SU-DHL-6 (cell line): ENCODE data around the gene DAPK2.

Experiments
- H2AFZ ChIP-seq: fragments of 200-600 bp; sonication (generic); 2 replicates; pipeline ENCODE4 v1.6.1; 2014; ENCODE audit warnings: low read depth, mild to moderate bottlenecking, moderate library complexity, mixed read lengths, antibody characterized with exemption, low read length; ENCODE audit not compliant: severe bottlenecking
- H3F3A ChIP-seq: fragments of 200-600 bp; shearing (Covaris generic); 2 replicates; pipeline ENCODE4 v1.6.0; 2016; ENCODE audit warnings: antibody characterized with exemption, mild to moderate bottlenecking; ENCODE audit not compliant: insufficient read depth
- H3K27ac ChIP-seq: fragments of 200-600 bp; sonication (generic); 2 replicates; pipeline ENCODE4 v1.5.1; 2016; ENCODE audit warnings: low read depth, mild to moderate bottlenecking, low read length, moderate library complexity, mixed read lengths
- H3K27me3 ChIP-seq: fragments of 200-600 bp; sonication (generic), shearing (Covaris generic); 2 replicates; pipeline ENCODE4 v1.6.0; 2014; ENCODE audit warnings: mild to moderate bottlenecking, low read length
- H3K36me3 ChIP-seq: fragments of 200-600 bp; sonication (generic); 2 replicates; pipeline ENCODE4 v1.6.1; 2014; ENCODE audit warnings: mild to moderate bottlenecking, low read length, mixed read lengths
- H3K4me2 ChIP-seq: fragments of 300-600, 200-600 bp; shearing (Covaris generic), sonication (generic); 2 replicates; pipeline ENCODE4 v1.6.0; 2014; ENCODE audit warnings: low read length, low read depth, mild to moderate bottlenecking; ENCODE audit not compliant: poor library complexity, severe bottlenecking
- H3K4me3 ChIP-seq: fragments of 200-600 bp; sonication (generic); 2 replicates; pipeline ENCODE4 v1.5.1; 2014; ENCODE audit warnings: antibody characterized with exemption, low read length, mild to moderate bottlenecking, mixed read lengths; ENCODE audit not compliant: insufficient read depth, poor library complexity, severe bottlenecking
- H3K79me2 ChIP-seq: fragments of 200-600 bp; sonication (generic); 2 replicates; pipeline ENCODE4 v1.6.1; 2014; ENCODE audit warnings: mild to moderate bottlenecking, low read length, moderate library complexity; ENCODE audit not compliant: insufficient read depth
- H3K9ac ChIP-seq: fragments of 200-600 bp; sonication (generic); 2 replicates; pipeline ENCODE4 v1.7.0; 2014; ENCODE audit warnings: mild to moderate bottlenecking, low read length
- H3K9me2 ChIP-seq: fragments of 200-600 bp; sonication (generic); replicated peaks from 2 replicates; pipeline ENCODE4 v1.6.1; 2014; ENCODE audit warnings: low read length; ENCODE audit not compliant: insufficient read depth
- H3K9me3 ChIP-seq: fragments of 200-600 bp; sonication (generic); 2 replicates; pipeline ENCODE4 v1.6.1; 2014; ENCODE audit warnings: low read length, mixed read lengths; ENCODE audit not compliant: insufficient read depth
- H4K20me1 ChIP-seq: fragments of 200-600 bp; sonication (generic); 2 replicates; pipeline ENCODE4 v1.6.1; 2014; ENCODE audit warnings: low read depth, mild to moderate bottlenecking, antibody characterized with exemption, low read length, moderate library complexity, mixed read lengths
- CTCF ChIP-seq: fragments of 200-600 bp; sonication (generic); IDR thresholded peaks from one replicate; pipeline ENCODE4 v1.5.1; 2017; ENCODE audit warnings: antibody characterized with exemption, mild to moderate bottlenecking, low read length, moderate library complexity; ENCODE audit not compliant: insufficient read depth, poor library complexity, severe bottlenecking
- EZH2phosphoT487 ChIP-seq: fragments of 200-600 bp; sonication (generic), shearing (Covaris generic); conservative IDR thresholded peaks from 2 replicates; pipeline ENCODE4 v1.6.1; 2018; ENCODE audit warnings: mild to moderate bottlenecking, antibody characterized with exemption, low read length, moderate library complexity, mixed read lengths

DAPK2 gene

GRCh38 chr15:64037116-64037515, 9.2 kb downstream of the DAPK2 start:
- no peak overlapping the region for H3K27ac ChIP-seq
- no peaks in the 10 kb centered on the region for H4K20me1 ChIP-seq

GRCh38 chr15:64035525-64035924, 10.8 kb downstream of the DAPK2 start:
- TF ChIP-seq CTCF = no peak
- TF ChIP-seq EZH2phosphoT487 = no peak
- Histone ChIP-seq H3K27ac (no peak overlapping the region), H2AFZ (no peak overlapping the region), H3K9me2 (no peaks in the 10 kb centered on the region), H3K79me2 (no peaks in the 10 kb centered on the region), H4K20me1 (no peaks in the 10 kb centered on the region), H3K4me2 (no peak overlapping the region), H3F3A (no peaks in the 10 kb centered on the region), H3K9ac (no peak overlapping the region), H3K9me3 (no peaks in the 10 kb centered on the region), H3K36me3 (no peaks in the 10 kb centered on the region), H3K4me3 (no peak overlapping the region), H3K27me3 (no peaks in the 10 kb centered on the region)

More at GRCh38 chr15:64037116-64037515, 9.2 kb downstream of the DAPK2 start:
- Histone ChIP-seq H3K79me2 (no peaks in the 10 kb centered on the region), H2AFZ (no peak overlapping the region), H3K9ac (no peak overlapping the region), H3K9me3 (no peaks in the 10 kb centered on the region), H3K4me2 (no peak overlapping the region), H3K9me2 (no peaks in the 10 kb centered on the region), H3K27me3 (no peaks in the 10 kb centered on the region), H3F3A (no peaks in the 10 kb centered on the region), H3K4me3 (no peak overlapping the region), H3K36me3 (no peaks in the 10 kb centered on the region)
- TF ChIP-seq CTCF = no peak

- H4K20me1 ChIP-seq = no peaks in the 10 kb centered on the region
- H3K27ac ChIP-seq = no peak overlapping the region
- no peak overlapping the region for H3K9ac ChIP-seq
- no peaks in the 10 kb centered on the region for H3K9me2 ChIP-seq
- no peaks in the 10 kb centered on the region for H3K27me3 ChIP-seq
- H3K36me3 ChIP-seq = no peaks in the 10 kb centered on the region
- H2AFZ ChIP-seq = no peak overlapping the region
- H3K4me2 ChIP-seq = no peak overlapping the region
- no peaks in the 10 kb centered on the region for H3F3A ChIP-seq
- TF ChIP-seq EZH2phosphoT487 (no peak), CTCF (no peak)
- no peaks in the 10 kb centered on the region for H3K79me2 ChIP-seq
- no peaks in the 10 kb centered on the region for H3K9me3 ChIP-seq
- no peak overlapping the region for H3K4me3 ChIP-seq
These were observed 11.8 kb downstream of the DAPK2 start for GRCh38 chr15:64034519-64034918.

GRCh38 chr15:64032329-64032728, 14.0 kb downstream of the DAPK2 start:
- no peak overlapping the region for H3K9ac ChIP-seq
- no peaks in the 10 kb centered on the region for H3K9me2 ChIP-seq
- no peak overlapping the region for H3K4me2 ChIP-seq
- no peaks in the 10 kb centered on the region for H3K36me3 ChIP-seq
- no peaks in the 10 kb centered on the region for H4K20me1 ChIP-seq
- no peak for TF ChIP-seq EZH2phosphoT487
- TF ChIP-seq CTCF = no peak
- H3K27me3 ChIP-seq = no peaks in the 10 kb centered on the region
- no peaks in the 10 kb centered on the region for H3K9me3 ChIP-seq
- no peaks in the 10 kb centered on the region for H3K79me2 ChIP-seq
- no peak overlapping the region for H3K4me3 ChIP-seq
- H2AFZ ChIP-seq = no peak overlapping the region
- no peak overlapping the region for H3K27ac ChIP-seq
- no peaks in the 10 kb centered on the region for H3F3A ChIP-seq
